A673 (cell line): ENCODE data around the gene ANK2. TPM values are rescaled to one million over a fixed set of nuclear protein-coding genes. Genes with fewer than 3 reads are reported as not detected.
A peak's percentile ranks its signal among the peaks of the same experiment; 100 is the strongest.

Source experiments
- BruUV-seq: library from RNA; stranded (reverse); fragments of 400-500 nt; replicated peaks from 2 replicates; lab custom pipeline; 2021; lab: Mats Ljungman, UMichigan
- CTCF ChIA-PET: fragments of 300-600 bp; sonication (Branson Sonifier 250); formaldehyde crosslinking; loops from one replicate; lab custom pipeline; 2022; ENCODE audit warnings: antibody characterized with exemption; lab: Charles Lee
- POLR2A ChIA-PET: fragments of 300-600 bp; sonication (Branson Sonifier 250); formaldehyde crosslinking; loops from one replicate; lab custom pipeline; 2022; ENCODE audit warnings: antibody characterized with exemption; ENCODE audit not compliant: low non-redundant PET; lab: Charles Lee
- DNase-seq: peaks from one replicate; pipeline ENCODE4 v3.0.0-alpha.2; 2015; ENCODE audit warnings: low spot score
- H3K27ac ChIP-seq: fragments of 200-600 bp; sonication (generic); 2 replicates; pipeline ENCODE4 v1.5.1; 2016; ENCODE audit warnings: mixed run types, low read depth, mild to moderate bottlenecking, mixed read lengths, antibody characterized with exemption, low read length; ENCODE audit not compliant: poor library complexity, severe bottlenecking
- H3K27me3 ChIP-seq: fragments of 200-600 bp; sonication (generic); replicated peaks from 2 replicates; pipeline ENCODE4 v1.6.1; 2017; ENCODE audit warnings: mixed run types, low read depth, mild to moderate bottlenecking, mixed read lengths, antibody characterized with exemption, low read length; ENCODE audit not compliant: insufficient read depth, poor library complexity
- H3K36me3 ChIP-seq: fragments of 200-600 bp; sonication (generic); 2 replicates; pipeline ENCODE4 v1.6.1; 2016; ENCODE audit warnings: mixed run types, mild to moderate bottlenecking, mixed read lengths, antibody characterized with exemption, low read length; ENCODE audit not compliant: insufficient read depth, poor library complexity, severe bottlenecking
- H3K4me1 ChIP-seq: fragments of 200-600 bp; sonication (generic); 2 replicates; pipeline ENCODE4 v1.6.1; 2017; ENCODE audit warnings: mixed run types, mild to moderate bottlenecking, mixed read lengths, antibody characterized with exemption, low read length; ENCODE audit not compliant: insufficient read depth, poor library complexity, severe bottlenecking
- H3K4me3 ChIP-seq: fragments of 200-600 bp; sonication (generic); 2 replicates; pipeline ENCODE4 v1.5.1; 2016; ENCODE audit warnings: low read depth, mixed run types, mild to moderate bottlenecking, mixed read lengths, low read length; ENCODE audit not compliant: poor library complexity, severe bottlenecking
- H3K9me3 ChIP-seq: fragments of 200-600 bp; sonication (generic); 2 replicates; pipeline ENCODE4 v1.6.1; 2016; ENCODE audit warnings: mixed run types, low read depth, mild to moderate bottlenecking, mixed read lengths, antibody characterized with exemption, low read length; ENCODE audit not compliant: poor library complexity, severe bottlenecking
- CTCF ChIP-seq: fragments of 300-800, 200-600 bp; sonication (generic); conservative IDR thresholded peaks from 2 replicates; pipeline ENCODE4 v1.5.1; 2017; ENCODE audit warnings: low read depth, mild to moderate bottlenecking, antibody characterized with exemption, low read length, moderate library complexity, mixed read lengths
- EZH2 ChIP-seq: fragments of 200-600 bp; sonication (generic); IDR thresholded peaks from 2 replicates; pipeline ENCODE4 v1.6.1; 2017; ENCODE audit warnings: borderline replicate concordance, low read depth, mild to moderate bottlenecking, mixed read lengths, antibody characterized with exemption, low read length; ENCODE audit not compliant: poor library complexity, severe bottlenecking
- intact Hi-C: fragments of 100-400 bp; cut with micrococcal nuclease; formaldehyde crosslinking; loops from one replicate; pipeline ENCODE4 v1.10.0; 2022; ENCODE audit not compliant: unreplicated experiment
- total RNA-seq: library from RNA; stranded (reverse); gene quantifications from 2 replicates; pipeline ENCODE4 v1.2.3, GENCODE V29; 2021

ANK2 gene
- total RNA-seq, 1 experiment from 2014 or later = 12.7 TPM

GRCh38 chr4:113335746-113336145, 286.3 kb downstream of the ANK2 start:
- POLR2A ChIA-PET = no interaction called here

DNA sequence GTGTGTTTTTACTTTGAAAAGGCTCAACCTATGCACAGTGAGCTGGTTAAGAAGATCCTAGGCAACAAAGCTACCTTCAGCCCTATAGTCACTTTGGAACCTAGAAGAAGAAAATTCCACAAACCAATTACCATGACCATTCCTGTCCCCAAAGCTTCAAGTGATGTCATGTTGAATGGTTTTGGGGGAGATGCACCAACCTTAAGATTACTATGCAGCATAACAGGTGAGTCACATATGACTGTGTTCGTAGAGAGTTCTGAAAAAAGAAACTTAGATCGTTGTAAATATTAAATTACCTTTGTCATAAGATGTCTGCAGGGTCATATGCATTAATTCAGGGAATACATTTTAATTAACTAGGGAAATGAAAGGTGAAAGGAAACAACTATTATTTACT, 287.1 kb downstream of the ANK2 start:
- H3K4me3 ChIP-seq = no peak overlapping the region
- peaks cover 9% of the 10 kb centered on the region for H3K4me1 ChIP-seq
- POLR2A ChIA-PET = no interaction called here
- CTCF ChIA-PET = no interaction called here
- BruUV-seq = no TSS peak
- no peak overlapping the region for H3K27ac ChIP-seq
- DNase-seq = no peak
- no peaks in the 10 kb centered on the region for H3K9me3 ChIP-seq
- H3K27me3 ChIP-seq = no peaks in the 10 kb centered on the region
- no peak for TF ChIP-seq EZH2
- TF ChIP-seq CTCF = no peak
- no peaks in the 10 kb centered on the region for H3K36me3 ChIP-seq
- intact Hi-C loops = no loop called here

More at GRCh38 chr4:113335746-113336145, 286.3 kb downstream of the ANK2 start:
- Histone ChIP-seq H3K27ac (no peak overlapping the region), H3K27me3 (no peaks in the 10 kb centered on the region), H3K4me1 (peaks cover 9% of the 10 kb centered on the region), H3K9me3 (no peaks in the 10 kb centered on the region), H3K4me3 (no peak overlapping the region), H3K36me3 (no peaks in the 10 kb centered on the region)
- CTCF ChIA-PET = no interaction called here
- no peak for DNase-seq
- TF ChIP-seq EZH2 (no peak), CTCF (no peak)
- intact Hi-C loops = no loop called here
- BruUV-seq = no TSS peak

GRCh38 chr4:113339430-113339813, 290.0 kb downstream of the ANK2 start:
- peak; percentile 17 for DNase-seq
- TF ChIP-seq EZH2 = no peak
- no peak for TF ChIP-seq CTCF
- no peak overlapping the region for H3K27ac ChIP-seq
- no peaks in the 10 kb centered on the region for H3K36me3 ChIP-seq
- H3K4me1 ChIP-seq = peaks cover 9% of the 10 kb centered on the region
- no peak overlapping the region for H3K4me3 ChIP-seq
- intact Hi-C loops = no loop called here
- BruUV-seq = no TSS peak
- no peaks in the 10 kb centered on the region for H3K27me3 ChIP-seq
- CTCF ChIA-PET = no interaction called here
- POLR2A ChIA-PET = no interaction called here
- no peaks in the 10 kb centered on the region for H3K9me3 ChIP-seq
